GM23338 (cell line): Measurements from ENCODE around the gene DPH5.

Experiments
- CREB1 ChIP-seq: fragments of 250-450 bp; sonication (Bioruptor Pico); IDR thresholded peaks from 2 replicates; pipeline ENCODE4 v1.5.0; 2020; ENCODE audit warnings: low read depth, mild to moderate bottlenecking, moderate library complexity
- EZH2 ChIP-seq: fragments of 200-600 bp; sonication (generic); IDR thresholded peaks from one replicate; pipeline ENCODE4 v1.8.0; 2017; ENCODE audit warnings: antibody characterized with exemption, mild to moderate bottlenecking, low read depth; ENCODE audit not compliant: unreplicated experiment
- EZH2phosphoT487 ChIP-seq: fragments of 200-600 bp; sonication (generic); IDR thresholded peaks from one replicate; pipeline ENCODE4 v1.8.1; 2018; ENCODE audit warnings: antibody characterized with exemption; ENCODE audit not compliant: unreplicated experiment
- JUNB ChIP-seq: IDR thresholded peaks from one replicate; pipeline ENCODE4 v1.6.1; 2016; ENCODE audit warnings: antibody characterized with exemption; ENCODE audit not compliant: unreplicated experiment
- NANOG ChIP-seq: IDR thresholded peaks from 2 replicates; pipeline ENCODE4 v1.6.1; 2016; ENCODE audit warnings: antibody characterized with exemption, borderline replicate concordance
- POLR2AphosphoS5 ChIP-seq: IDR thresholded peaks from 2 replicates; pipeline ENCODE4 v1.6.1; 2016; ENCODE audit warnings: antibody characterized with exemption, low read depth
- STAT1 ChIP-seq: IDR thresholded peaks from one replicate; pipeline ENCODE4 v1.6.1; 2016; ENCODE audit warnings: antibody characterized with exemption; ENCODE audit not compliant: unreplicated experiment
- ZNF114 ChIP-seq: fragments of 250-450 bp; sonication (Bioruptor Pico); IDR thresholded peaks from 2 replicates; pipeline ENCODE4 v1.5.0; 2020; ENCODE audit warnings: mild to moderate bottlenecking, moderate library complexity
- ZNF331 ChIP-seq: fragments of 250-450 bp; sonication (Bioruptor Pico); IDR thresholded peaks from 2 replicates; pipeline ENCODE4 v1.5.0; 2020; ENCODE audit warnings: low read depth, mild to moderate bottlenecking, moderate library complexity
- TF ChIP-seq, protein P1 (sequence below), 2 experiments: fragments of 200-600 bp in 1 of 2; sonication (generic) in 1 of 2; conservative IDR thresholded peaks; 2 replicates each; pipeline versions ENCODE4 v1.5.1 to v1.6.1; 2016 to 2017; ENCODE audit warnings: antibody characterized with exemption in 2 of 2, low read depth in 2 of 2, mild to moderate bottlenecking in 2 of 2, moderate library complexity in 1 of 2
- TF ChIP-seq, protein P2 (sequence below): IDR thresholded peaks from one replicate; pipeline ENCODE4 v1.6.1; 2018; ENCODE audit warnings: antibody characterized with exemption; ENCODE audit not compliant: unreplicated experiment
- TF ChIP-seq, protein P3 (sequence below): IDR thresholded peaks from 2 replicates; pipeline ENCODE4 v1.6.1; 2016; ENCODE audit warnings: antibody characterized with exemption
- TF ChIP-seq, protein P4 (sequence below): fragments of 250-450 bp; sonication (Bioruptor Pico); IDR thresholded peaks from 2 replicates; pipeline ENCODE4 v1.5.0; 2020; ENCODE audit warnings: mild to moderate bottlenecking, moderate library complexity

DNA sequence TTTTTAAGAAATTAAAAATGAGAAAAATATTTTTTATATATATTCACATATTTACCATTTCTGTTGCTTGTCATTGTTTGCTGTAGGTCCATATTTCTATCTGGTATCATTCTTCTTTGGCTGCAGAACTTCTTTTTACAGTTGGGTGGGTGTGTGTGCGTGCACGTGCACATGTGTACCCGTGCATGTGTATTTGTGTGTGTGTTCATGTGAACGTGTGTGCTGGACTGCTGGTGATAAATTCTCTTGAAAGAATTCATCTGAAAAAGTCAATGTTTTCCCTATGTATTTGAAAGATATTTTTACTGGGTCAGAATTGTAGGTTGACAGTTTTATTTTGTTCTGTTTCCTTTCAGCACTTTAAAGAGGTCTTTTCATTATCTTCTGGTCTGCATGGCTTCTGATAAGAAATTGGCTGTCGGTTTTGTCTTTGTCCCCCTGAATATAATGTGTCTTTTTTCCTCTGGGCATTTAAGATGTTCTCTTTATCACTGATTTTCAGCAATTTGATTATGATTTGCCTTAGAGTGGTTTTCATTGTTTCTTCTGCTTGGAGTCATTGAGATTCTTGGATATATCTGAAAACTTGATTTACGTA, 34.5 kb upstream of the DPH5 start:
- no peak for TF ChIP-seq CREB1 (CRISPR knock-in tag)
- no peak for TF ChIP-seq EZH2phosphoT487
- TF ChIP-seq, protein P1, sequence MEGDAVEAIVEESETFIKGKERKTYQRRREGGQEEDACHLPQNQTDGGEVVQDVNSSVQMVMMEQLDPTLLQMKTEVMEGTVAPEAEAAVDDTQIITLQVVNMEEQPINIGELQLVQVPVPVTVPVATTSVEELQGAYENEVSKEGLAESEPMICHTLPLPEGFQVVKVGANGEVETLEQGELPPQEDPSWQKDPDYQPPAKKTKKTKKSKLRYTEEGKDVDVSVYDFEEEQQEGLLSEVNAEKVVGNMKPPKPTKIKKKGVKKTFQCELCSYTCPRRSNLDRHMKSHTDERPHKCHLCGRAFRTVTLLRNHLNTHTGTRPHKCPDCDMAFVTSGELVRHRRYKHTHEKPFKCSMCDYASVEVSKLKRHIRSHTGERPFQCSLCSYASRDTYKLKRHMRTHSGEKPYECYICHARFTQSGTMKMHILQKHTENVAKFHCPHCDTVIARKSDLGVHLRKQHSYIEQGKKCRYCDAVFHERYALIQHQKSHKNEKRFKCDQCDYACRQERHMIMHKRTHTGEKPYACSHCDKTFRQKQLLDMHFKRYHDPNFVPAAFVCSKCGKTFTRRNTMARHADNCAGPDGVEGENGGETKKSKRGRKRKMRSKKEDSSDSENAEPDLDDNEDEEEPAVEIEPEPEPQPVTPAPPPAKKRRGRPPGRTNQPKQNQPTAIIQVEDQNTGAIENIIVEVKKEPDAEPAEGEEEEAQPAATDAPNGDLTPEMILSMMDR (conservative IDR thresholded peaks at IDR 0.05; ENCODE audit: low read depth in 2 of 2), result no peak
- no peak for TF ChIP-seq EZH2
- TF ChIP-seq POLR2AphosphoS5, result no peak
- TF ChIP-seq, protein P2, sequence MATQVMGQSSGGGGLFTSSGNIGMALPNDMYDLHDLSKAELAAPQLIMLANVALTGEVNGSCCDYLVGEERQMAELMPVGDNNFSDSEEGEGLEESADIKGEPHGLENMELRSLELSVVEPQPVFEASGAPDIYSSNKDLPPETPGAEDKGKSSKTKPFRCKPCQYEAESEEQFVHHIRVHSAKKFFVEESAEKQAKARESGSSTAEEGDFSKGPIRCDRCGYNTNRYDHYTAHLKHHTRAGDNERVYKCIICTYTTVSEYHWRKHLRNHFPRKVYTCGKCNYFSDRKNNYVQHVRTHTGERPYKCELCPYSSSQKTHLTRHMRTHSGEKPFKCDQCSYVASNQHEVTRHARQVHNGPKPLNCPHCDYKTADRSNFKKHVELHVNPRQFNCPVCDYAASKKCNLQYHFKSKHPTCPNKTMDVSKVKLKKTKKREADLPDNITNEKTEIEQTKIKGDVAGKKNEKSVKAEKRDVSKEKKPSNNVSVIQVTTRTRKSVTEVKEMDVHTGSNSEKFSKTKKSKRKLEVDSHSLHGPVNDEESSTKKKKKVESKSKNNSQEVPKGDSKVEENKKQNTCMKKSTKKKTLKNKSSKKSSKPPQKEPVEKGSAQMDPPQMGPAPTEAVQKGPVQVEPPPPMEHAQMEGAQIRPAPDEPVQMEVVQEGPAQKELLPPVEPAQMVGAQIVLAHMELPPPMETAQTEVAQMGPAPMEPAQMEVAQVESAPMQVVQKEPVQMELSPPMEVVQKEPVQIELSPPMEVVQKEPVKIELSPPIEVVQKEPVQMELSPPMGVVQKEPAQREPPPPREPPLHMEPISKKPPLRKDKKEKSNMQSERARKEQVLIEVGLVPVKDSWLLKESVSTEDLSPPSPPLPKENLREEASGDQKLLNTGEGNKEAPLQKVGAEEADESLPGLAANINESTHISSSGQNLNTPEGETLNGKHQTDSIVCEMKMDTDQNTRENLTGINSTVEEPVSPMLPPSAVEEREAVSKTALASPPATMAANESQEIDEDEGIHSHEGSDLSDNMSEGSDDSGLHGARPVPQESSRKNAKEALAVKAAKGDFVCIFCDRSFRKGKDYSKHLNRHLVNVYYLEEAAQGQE, result no peak
- TF ChIP-seq JUNB, result no peak
- TF ChIP-seq STAT1, result no peak
- TF ChIP-seq, protein P3, sequence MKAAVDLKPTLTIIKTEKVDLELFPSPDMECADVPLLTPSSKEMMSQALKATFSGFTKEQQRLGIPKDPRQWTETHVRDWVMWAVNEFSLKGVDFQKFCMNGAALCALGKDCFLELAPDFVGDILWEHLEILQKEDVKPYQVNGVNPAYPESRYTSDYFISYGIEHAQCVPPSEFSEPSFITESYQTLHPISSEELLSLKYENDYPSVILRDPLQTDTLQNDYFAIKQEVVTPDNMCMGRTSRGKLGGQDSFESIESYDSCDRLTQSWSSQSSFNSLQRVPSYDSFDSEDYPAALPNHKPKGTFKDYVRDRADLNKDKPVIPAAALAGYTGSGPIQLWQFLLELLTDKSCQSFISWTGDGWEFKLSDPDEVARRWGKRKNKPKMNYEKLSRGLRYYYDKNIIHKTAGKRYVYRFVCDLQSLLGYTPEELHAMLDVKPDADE, result no peak
- TF ChIP-seq ZNF114 (CRISPR knock-in tag), result no peak
- TF ChIP-seq, protein P4, sequence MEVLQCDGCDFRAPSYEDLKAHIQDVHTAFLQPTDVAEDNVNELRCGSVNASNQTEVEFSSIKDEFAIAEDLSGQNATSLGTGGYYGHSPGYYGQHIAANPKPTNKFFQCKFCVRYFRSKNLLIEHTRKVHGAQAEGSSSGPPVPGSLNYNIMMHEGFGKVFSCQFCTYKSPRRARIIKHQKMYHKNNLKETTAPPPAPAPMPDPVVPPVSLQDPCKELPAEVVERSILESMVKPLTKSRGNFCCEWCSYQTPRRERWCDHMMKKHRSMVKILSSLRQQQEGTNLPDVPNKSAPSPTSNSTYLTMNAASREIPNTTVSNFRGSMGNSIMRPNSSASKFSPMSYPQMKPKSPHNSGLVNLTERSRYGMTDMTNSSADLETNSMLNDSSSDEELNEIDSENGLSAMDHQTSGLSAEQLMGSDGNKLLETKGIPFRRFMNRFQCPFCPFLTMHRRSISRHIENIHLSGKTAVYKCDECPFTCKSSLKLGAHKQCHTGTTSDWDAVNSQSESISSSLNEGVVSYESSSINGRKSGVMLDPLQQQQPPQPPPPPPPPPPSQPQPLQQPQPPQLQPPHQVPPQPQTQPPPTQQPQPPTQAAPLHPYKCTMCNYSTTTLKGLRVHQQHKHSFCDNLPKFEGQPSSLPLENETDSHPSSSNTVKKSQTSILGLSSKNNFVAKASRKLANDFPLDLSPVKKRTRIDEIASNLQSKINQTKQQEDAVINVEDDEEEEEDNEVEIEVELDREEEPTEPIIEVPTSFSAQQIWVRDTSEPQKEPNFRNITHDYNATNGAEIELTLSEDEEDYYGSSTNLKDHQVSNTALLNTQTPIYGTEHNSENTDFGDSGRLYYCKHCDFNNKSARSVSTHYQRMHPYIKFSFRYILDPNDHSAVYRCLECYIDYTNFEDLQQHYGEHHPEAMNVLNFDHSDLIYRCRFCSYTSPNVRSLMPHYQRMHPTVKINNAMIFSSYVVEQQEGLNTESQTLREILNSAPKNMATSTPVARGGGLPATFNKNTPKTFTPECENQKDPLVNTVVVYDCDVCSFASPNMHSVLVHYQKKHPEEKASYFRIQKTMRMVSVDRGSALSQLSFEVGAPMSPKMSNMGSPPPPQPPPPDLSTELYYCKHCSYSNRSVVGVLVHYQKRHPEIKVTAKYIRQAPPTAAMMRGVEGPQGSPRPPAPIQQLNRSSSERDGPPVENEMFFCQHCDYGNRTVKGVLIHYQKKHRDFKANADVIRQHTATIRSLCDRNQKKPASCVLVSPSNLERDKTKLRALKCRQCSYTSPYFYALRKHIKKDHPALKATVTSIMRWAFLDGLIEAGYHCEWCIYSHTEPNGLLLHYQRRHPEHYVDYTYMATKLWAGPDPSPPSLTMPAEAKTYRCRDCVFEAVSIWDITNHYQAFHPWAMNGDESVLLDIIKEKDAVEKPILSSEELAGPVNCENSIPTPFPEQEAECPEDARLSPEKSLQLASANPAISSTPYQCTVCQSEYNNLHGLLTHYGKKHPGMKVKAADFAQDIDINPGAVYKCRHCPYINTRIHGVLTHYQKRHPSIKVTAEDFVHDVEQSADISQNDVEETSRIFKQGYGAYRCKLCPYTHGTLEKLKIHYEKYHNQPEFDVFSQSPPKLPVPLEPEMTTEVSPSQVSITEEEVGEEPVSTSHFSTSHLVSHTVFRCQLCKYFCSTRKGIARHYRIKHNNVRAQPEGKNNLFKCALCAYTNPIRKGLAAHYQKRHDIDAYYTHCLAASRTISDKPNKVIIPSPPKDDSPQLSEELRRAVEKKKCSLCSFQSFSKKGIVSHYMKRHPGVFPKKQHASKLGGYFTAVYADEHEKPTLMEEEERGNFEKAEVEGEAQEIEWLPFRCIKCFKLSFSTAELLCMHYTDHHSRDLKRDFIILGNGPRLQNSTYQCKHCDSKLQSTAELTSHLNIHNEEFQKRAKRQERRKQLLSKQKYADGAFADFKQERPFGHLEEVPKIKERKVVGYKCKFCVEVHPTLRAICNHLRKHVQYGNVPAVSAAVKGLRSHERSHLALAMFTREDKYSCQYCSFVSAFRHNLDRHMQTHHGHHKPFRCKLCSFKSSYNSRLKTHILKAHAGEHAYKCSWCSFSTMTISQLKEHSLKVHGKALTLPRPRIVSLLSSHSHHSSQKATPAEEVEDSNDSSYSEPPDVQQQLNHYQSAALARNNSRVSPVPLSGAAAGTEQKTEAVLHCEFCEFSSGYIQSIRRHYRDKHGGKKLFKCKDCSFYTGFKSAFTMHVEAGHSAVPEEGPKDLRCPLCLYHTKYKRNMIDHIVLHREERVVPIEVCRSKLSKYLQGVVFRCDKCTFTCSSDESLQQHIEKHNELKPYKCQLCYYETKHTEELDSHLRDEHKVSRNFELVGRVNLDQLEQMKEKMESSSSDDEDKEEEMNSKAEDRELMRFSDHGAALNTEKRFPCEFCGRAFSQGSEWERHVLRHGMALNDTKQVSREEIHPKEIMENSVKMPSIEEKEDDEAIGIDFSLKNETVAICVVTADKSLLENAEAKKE (CRISPR knock-in tag), result no peak
- no peak for TF ChIP-seq ZNF331 (CRISPR knock-in tag)
- no peak for TF ChIP-seq NANOG
